GM10266 (cell line): ENCODE results near the gene RNF145.

Source experiments
- DNase-seq: peaks from one replicate; pipeline ENCODE4 v3.0.0; 2012; ENCODE audit errors: extremely low spot score
- TF ChIP-seq, protein P1 (sequence below): IDR thresholded peaks from 2 replicates; pipeline ENCODE4 v1.5.1; 2012; ENCODE audit warnings: mild to moderate bottlenecking, low read depth; ENCODE audit not compliant: control insufficient read depth, insufficient read depth; ENCODE audit errors: missing control alignments

Gene RNF145

DNA sequence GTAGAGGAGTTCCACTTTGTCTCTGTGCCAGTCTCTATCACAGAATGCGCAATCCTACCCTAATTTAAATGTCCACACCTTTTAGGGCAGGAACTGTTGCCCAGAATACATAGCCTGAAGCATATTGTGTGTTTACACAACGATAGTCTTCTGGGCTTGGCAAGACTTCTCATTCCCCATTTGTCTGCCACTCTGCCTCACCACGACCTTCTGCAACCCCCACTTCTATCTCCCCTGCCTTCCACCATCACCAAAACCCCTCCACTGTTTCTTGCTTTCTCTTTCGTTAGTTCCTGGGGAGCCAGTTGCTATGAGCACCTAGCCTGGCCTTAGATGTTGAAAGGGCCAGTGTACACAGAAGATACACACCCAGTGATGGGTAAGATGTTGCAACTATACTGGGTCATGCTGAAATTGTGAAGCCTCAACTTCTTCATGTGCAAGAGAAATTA, 883 bp upstream of the RNF145 start:
- TF ChIP-seq, protein P1, sequence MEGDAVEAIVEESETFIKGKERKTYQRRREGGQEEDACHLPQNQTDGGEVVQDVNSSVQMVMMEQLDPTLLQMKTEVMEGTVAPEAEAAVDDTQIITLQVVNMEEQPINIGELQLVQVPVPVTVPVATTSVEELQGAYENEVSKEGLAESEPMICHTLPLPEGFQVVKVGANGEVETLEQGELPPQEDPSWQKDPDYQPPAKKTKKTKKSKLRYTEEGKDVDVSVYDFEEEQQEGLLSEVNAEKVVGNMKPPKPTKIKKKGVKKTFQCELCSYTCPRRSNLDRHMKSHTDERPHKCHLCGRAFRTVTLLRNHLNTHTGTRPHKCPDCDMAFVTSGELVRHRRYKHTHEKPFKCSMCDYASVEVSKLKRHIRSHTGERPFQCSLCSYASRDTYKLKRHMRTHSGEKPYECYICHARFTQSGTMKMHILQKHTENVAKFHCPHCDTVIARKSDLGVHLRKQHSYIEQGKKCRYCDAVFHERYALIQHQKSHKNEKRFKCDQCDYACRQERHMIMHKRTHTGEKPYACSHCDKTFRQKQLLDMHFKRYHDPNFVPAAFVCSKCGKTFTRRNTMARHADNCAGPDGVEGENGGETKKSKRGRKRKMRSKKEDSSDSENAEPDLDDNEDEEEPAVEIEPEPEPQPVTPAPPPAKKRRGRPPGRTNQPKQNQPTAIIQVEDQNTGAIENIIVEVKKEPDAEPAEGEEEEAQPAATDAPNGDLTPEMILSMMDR, result no peak
- DNase-seq, result peak; percentile 20

DNA sequence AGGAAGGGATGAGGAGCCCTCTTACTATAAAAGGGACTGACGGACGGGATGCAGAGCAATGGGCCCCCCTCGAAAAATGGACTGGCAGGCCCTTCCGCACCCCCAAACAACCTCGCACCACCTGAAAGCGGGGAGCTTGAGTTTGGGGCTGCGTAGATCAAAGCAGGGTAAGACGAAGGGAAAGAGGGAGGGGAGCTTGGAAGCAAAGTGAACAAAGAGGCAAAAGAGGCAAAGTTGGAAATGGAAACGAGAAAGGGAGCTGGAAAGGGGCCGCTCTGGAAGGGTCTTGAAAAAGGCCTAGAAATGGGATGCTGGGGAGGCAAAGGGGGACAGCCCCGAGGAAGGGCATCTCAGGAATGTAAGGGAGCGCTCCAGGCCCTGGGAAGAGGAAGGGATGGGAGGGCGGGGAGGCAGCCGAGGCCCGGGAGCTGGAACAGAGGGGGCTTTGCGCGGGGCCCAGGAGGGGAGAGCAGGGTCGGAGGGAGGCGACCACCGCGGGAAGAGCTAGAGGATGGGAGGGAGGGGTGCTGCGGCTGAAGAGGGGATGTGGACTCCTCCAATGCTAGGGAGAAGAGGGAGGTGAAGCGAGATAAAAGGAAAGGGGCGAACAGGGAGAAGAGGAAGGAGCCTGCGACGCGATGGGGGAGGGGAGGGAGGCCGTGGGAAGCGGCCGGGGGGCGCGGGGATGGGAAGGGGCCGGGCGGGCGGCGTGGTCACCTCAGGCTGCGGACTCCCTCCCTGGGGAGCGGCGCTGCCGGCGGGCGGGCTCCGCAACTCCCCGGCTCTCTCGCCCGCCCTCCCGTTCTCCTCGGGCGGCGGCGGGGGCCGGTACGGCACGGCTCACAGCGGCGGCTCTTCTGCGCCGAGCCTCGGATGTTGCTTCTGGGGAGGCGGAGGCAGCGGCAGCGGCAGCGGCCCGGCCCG, 577 bp downstream of the RNF145 start:
- peak; percentile 33 for DNase-seq
- TF ChIP-seq, protein P1, result no peak

- peak; percentile 63 for DNase-seq
- TF ChIP-seq, protein P1, result no peak
Observed at GRCh38 chr5:159207686-159208513, 1.5 kb downstream of the RNF145 start.

DNA sequence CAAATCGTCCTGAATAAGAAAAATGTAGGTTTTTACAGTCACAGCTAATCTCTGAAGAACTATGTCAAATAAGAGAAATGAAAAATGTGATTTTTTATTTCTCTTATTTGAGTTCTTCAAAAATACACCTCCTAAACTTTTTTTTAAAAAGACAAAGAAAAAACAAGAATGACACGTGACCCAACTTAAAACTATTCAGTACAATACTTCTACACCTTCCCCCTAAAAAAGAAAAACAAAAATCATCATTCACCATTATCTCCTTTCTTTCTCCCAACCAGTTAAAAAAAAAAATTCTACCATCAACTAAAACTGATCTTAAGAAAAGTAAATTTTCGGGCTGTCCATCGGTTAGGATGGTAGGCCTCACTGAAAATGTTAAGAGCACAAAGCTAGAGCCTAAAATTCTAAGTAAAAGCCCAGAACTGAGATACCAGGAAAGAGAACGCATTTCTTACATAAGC, 2.1 kb downstream of the RNF145 start:
- no peak for DNase-seq
- TF ChIP-seq, protein P1, result no peak

DNA sequence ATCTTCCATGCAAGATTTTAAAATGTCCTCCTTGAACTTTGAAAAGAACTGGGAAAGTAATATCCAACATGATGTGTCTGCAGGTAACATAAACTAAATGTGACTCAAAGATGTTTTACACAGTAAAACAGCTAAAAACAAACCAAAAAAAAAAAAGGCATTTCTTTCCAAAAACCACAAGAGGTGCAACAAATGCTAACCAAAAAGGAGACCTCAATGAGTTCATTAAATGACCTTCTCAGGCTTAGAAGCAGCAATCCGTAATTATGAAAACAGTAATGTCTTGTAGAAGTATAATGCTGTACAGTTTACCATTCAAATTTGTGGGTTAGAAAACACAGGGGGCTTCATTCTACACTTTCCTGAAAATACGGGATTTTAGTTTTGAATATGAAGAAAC, 2.5 kb downstream of the RNF145 start:
- TF ChIP-seq, protein P1, result no peak
- DNase-seq, result no peak

DNA sequence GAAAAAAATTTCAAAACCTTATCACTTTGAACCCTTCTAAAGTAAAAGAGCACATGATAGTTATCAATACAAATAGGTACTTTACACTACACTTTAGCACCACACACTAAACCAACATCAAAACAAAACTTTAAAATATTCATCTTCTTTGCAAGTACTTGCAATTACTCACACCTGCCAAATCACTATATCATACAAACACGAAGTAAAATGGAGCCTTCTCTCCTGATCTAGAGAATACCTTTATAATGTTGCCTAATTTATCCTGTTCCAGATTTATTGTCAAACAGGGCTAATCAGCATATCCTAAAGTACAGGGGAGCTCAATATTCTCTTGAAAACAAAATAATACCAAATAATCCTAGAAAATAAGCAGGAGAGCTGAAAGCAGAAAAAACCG, 3.0 kb downstream of the RNF145 start:
- DNase-seq, result no peak
- TF ChIP-seq, protein P1, result no peak
